Activated CD4-positive, alpha-beta T cell treated with anti-CD3 and anti-CD28 coated beads for 36 hours (primary cell): Measurements from ENCODE around the gene IFT80. TPM values are rescaled to one million over a fixed set of nuclear protein-coding genes. Genes with fewer than 3 reads are reported as not detected.

Experiments used
- ATAC-seq: fragments of 200-7000 bp; cut with Tn5 transposase; one replicate; pipeline ENCODE4 v1.10.0; 2021; ENCODE audit warnings: mild to moderate bottlenecking, moderate library complexity
- CTCF ChIA-PET: fragments of 350-600 bp; sonication (Branson Sonifier 250); formaldehyde crosslinking; loops from one replicate; lab custom pipeline; 2021; ENCODE audit warnings: antibody characterized with exemption; lab: Charles Lee
- POLR2A ChIA-PET: fragments of 350-600 bp; sonication (Branson Sonifier 250); formaldehyde crosslinking; loops from one replicate; lab custom pipeline; 2021; ENCODE audit warnings: antibody characterized with exemption, inconsistent platforms; lab: Charles Lee
- DNase-seq: peaks from one replicate; pipeline ENCODE4 v3.0.0-alpha.2; 2020
- H3K27ac Mint-ChIP-seq: one replicate; pipeline ENCODE4 v1.8.0; 2021; ENCODE audit warnings: mixed read lengths
- H3K27me3 Mint-ChIP-seq: one replicate; pipeline ENCODE4 v1.8.0; 2021; ENCODE audit warnings: mixed read lengths
- H3K36me3 Mint-ChIP-seq: one replicate; pipeline ENCODE4 v1.8.0; 2021; ENCODE audit warnings: low read depth, mixed read lengths
- H3K4me1 Mint-ChIP-seq: one replicate; pipeline ENCODE4 v1.8.0; 2021; ENCODE audit warnings: mixed read lengths
- H3K4me3 Mint-ChIP-seq: one replicate; pipeline ENCODE4 v1.8.0; 2021; ENCODE audit warnings: mild to moderate bottlenecking, moderate library complexity, mixed read lengths
- H3K9me3 Mint-ChIP-seq: one replicate; pipeline ENCODE4 v1.8.0; 2021; ENCODE audit warnings: low read depth, mixed read lengths
- intact Hi-C, 2 experiments: fragments of 100-400 bp; cut with DNase I in 1 of 2; cut with micrococcal nuclease in 1 of 2; formaldehyde crosslinking; loops; one replicate each; pipeline versions ENCODE4 v1.14.2 to v1.15.1; 2022 to 2024; cut with DNase I, micrococcal nuclease
- total RNA-seq, 2 experiments: library from RNA; stranded (reverse); gene quantifications; one replicate each; pipeline ENCODE4 v1.2.3, GENCODE V29; 2021

Gene IFT80
- total RNA-seq, 2 experiments from 2014 or later: 15.0 to 18.1 TPM

- Mint-ChIP-seq H3K27ac (no peak overlapping the region), H3K4me3 (no peak overlapping the region), H3K27me3 (no peaks in the 10 kb centered on the region), H3K4me1 (no peaks in the 10 kb centered on the region), H3K36me3 (peaks cover 17% of the 10 kb centered on the region), H3K9me3 (no peaks in the 10 kb centered on the region)
- intact Hi-C loops: no loop called here
- no peak for DNase-seq
- ATAC-seq: no peak
- ChIA-PET POLR2A (no interaction called here), CTCF (interaction anchor here (0.7 kb wide), 1 partner anchor 9 kb away, joined by 3 read pairs; no protein-coding TSS in a partner anchor)
These were observed 79.7 kb downstream of the IFT80 start for GRCh38 chr3:160319322-160319721.

DNA sequence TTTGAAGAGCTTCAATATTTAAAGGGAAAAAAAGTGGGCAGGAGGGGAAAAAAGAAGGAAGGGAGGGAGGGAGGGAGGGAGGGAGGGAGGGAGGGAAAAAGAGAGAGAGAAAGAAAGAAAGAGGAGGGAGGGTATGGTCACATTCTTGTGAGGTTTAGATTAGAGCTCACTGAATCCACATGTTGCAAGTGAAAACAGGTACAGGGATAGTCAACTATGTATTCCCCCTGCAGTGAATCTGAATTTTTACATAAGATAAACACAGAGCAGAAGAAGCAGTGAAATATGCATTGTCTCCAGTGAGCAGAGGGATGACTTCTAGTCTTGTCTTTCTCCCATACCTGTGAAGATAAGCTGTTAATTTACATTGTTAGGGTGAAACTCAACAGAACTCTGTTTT lies 84.0 kb downstream of the IFT80 start:
- Mint-ChIP-seq H3K9me3 (peaks cover 2% of the 10 kb centered on the region), H3K4me3 (no peak overlapping the region), H3K27me3 (no peaks in the 10 kb centered on the region), H3K4me1 (no peaks in the 10 kb centered on the region), H3K36me3 (peaks cover 16% of the 10 kb centered on the region), H3K27ac (no peak overlapping the region)
- no peak for DNase-seq
- POLR2A ChIA-PET: no interaction called here
- no peak for ATAC-seq
- CTCF ChIA-PET: no interaction called here
- intact Hi-C loops: no loop called here

DNA sequence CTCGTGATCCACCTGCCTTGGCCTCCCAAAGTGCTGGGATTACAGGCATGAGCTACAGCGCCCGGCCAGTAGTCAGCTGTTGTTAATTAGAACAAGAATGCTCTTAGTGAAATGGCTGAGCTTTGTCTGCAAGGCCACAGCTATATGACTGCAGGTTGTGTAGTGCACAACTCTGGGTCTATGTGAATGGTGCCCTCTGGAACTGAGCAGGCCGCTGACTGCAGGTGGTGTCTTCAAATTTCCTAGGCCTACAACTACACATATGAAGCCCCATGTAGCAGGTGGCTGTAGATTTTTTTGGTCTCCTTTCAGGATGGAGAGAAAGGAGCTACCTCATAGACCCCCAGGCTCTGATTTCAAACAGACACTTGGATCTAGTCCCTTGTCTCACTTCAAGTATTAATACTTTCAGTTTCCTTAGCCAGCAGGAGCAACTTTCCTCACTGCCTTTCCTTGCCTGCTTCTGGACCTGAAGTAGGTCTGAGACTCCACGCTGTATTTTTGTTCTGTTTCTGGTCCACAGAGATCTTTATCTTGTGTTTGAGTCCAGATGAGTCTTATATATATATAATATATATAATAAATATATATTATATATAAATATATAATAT lies 86.9 kb downstream of the IFT80 start:
- peaks cover 6% of the 10 kb centered on the region for H3K9me3 Mint-ChIP-seq
- ATAC-seq (peak; percentile 53), DNase-seq (peak; percentile 15)
- intact Hi-C loops: no loop called here
- H3K36me3 Mint-ChIP-seq: peaks cover 19% of the 10 kb centered on the region
- ChIA-PET CTCF (no interaction called here), POLR2A (no interaction called here)
- no peak overlapping the region for H3K27ac Mint-ChIP-seq
- no peaks in the 10 kb centered on the region for H3K27me3 Mint-ChIP-seq
- H3K4me1 Mint-ChIP-seq: no peaks in the 10 kb centered on the region
- H3K4me3 Mint-ChIP-seq: no peak overlapping the region

DNA sequence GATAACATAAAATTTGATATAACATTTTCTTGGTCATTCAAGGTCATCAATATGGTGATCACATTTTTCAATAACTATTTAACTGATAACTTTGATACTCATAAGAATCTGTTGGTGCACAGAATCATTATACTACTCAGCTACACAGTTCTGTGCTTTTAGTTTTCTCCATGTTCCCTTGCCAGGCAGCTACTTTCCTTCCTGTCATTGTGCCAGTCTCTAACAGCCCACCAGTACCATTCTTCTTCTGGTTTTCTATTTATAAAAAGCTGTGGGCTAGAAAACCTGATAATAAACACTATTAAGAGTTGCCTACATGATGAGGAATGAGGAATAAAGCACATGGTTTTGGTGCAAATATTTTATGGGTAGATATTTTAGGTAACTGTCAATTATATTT lies 96.2 kb downstream of the IFT80 start:
- Mint-ChIP-seq H3K4me1 (no peaks in the 10 kb centered on the region), H3K27ac (no peak overlapping the region), H3K9me3 (no peaks in the 10 kb centered on the region), H3K36me3 (peaks cover 14% of the 10 kb centered on the region), H3K4me3 (no peak overlapping the region), H3K27me3 (no peaks in the 10 kb centered on the region)
- ChIA-PET POLR2A (interaction anchor here (0.6 kb wide), 1 partner anchor 10 kb away, joined by 3 read pairs; no protein-coding TSS in a partner anchor), CTCF (no interaction called here)
- intact Hi-C loops: no loop called here
- no peak for ATAC-seq
- DNase-seq: no peak

DNA sequence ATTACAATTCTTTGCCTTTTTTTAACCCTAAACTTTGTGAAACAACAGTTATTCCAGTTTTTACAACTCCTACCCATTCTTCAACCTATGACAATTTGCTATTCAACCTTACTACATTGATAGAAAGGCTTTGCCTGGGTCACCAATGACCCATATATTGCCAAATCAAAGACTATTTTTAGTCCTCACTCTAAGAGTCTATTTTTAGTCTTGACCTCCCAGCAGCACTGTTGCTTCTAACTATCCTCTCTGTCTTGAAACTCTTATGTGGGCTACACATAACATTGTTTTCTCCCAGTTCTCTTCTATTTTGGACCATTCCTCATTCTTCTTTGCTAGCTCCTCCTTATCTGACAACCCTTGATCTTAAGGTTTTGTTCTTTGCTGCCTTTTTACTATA lies 102.4 kb downstream of the IFT80 start:
- DNase-seq (no peak), ATAC-seq (no peak)
- H3K36me3 Mint-ChIP-seq: peaks cover 14% of the 10 kb centered on the region
- POLR2A ChIA-PET: no interaction called here
- no peaks in the 10 kb centered on the region for H3K27me3 Mint-ChIP-seq
- no peaks in the 10 kb centered on the region for H3K9me3 Mint-ChIP-seq
- intact Hi-C loops: no loop called here
- CTCF ChIA-PET: no interaction called here
- H3K27ac Mint-ChIP-seq: no peak overlapping the region
- H3K4me1 Mint-ChIP-seq: no peaks in the 10 kb centered on the region
- H3K4me3 Mint-ChIP-seq: no peak overlapping the region

GRCh38 chr3:160291909-160292299 lies 107.1 kb downstream of the IFT80 start:
- CTCF ChIA-PET: no interaction called here
- DNase-seq (no peak), ATAC-seq (no peak)
- POLR2A ChIA-PET: no interaction called here
- H3K27ac Mint-ChIP-seq: no peak overlapping the region
- H3K9me3 Mint-ChIP-seq: no peaks in the 10 kb centered on the region
- intact Hi-C loops: no loop called here
- H3K4me1 Mint-ChIP-seq: no peaks in the 10 kb centered on the region
- no peaks in the 10 kb centered on the region for H3K27me3 Mint-ChIP-seq
- H3K4me3 Mint-ChIP-seq: no peak overlapping the region
- peaks cover 9% of the 10 kb centered on the region for H3K36me3 Mint-ChIP-seq

GRCh38 chr3:160291290-160291908 lies 107.6 kb downstream of the IFT80 start:
- no peaks in the 10 kb centered on the region for H3K27me3 Mint-ChIP-seq
- H3K9me3 Mint-ChIP-seq: no peaks in the 10 kb centered on the region
- peaks cover 9% of the 10 kb centered on the region for H3K36me3 Mint-ChIP-seq
- H3K27ac Mint-ChIP-seq: no peak overlapping the region
- H3K4me3 Mint-ChIP-seq: no peak overlapping the region
- POLR2A ChIA-PET: no interaction called here
- intact Hi-C loops: no loop called here
- ATAC-seq (no peak), DNase-seq (no peak)
- CTCF ChIA-PET: no interaction called here
- H3K4me1 Mint-ChIP-seq: no peaks in the 10 kb centered on the region

- no peaks in the 10 kb centered on the region for H3K9me3 Mint-ChIP-seq
- H3K4me3 Mint-ChIP-seq: no peak overlapping the region
- H3K27me3 Mint-ChIP-seq: no peaks in the 10 kb centered on the region
- no peak for ATAC-seq
- intact Hi-C loops: no loop called here
- no peak for DNase-seq
- POLR2A ChIA-PET: no interaction called here
- peaks cover 6% of the 10 kb centered on the region for H3K36me3 Mint-ChIP-seq
- H3K4me1 Mint-ChIP-seq: no peaks in the 10 kb centered on the region
- no peak overlapping the region for H3K27ac Mint-ChIP-seq
- CTCF ChIA-PET: interaction anchor here (0.6 kb wide), 1 partner anchor 883 kb away, joined by 3 read pairs; no protein-coding TSS in a partner anchor
These were observed 111.4 kb downstream of the IFT80 start for GRCh38 chr3:160287666-160288065.

DNA sequence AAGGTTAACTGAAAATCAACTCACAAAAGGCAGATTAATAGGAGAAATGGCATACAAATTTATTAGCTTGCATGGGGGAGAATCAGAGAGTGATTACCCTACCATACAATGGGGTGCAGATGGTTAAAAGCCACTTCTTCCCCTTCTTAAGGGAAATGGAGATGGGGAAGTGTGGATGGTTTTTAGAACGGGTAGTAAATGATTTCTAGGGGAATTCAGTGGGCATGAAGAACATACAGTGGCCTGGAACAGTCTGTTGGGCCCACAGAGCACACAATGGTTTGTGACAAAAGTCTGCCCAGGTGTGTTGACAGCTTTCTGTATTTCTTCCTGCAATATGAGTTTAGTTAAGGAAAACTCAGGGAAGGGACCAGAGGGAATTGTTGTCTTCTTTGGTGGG lies 112.8 kb downstream of the IFT80 start:
- intact Hi-C loops: no loop called here
- Mint-ChIP-seq H3K4me1 (no peaks in the 10 kb centered on the region), H3K27ac (no peak overlapping the region), H3K4me3 (no peak overlapping the region), H3K27me3 (no peaks in the 10 kb centered on the region), H3K9me3 (no peaks in the 10 kb centered on the region), H3K36me3 (peaks cover 2% of the 10 kb centered on the region)
- DNase-seq (no peak), ATAC-seq (no peak)
- CTCF ChIA-PET: no interaction called here
- POLR2A ChIA-PET: no interaction called here

- Mint-ChIP-seq H3K27me3 (no peaks in the 10 kb centered on the region), H3K36me3 (peaks cover 14% of the 10 kb centered on the region), H3K27ac (no peak overlapping the region), H3K4me3 (no peak overlapping the region), H3K4me1 (no peaks in the 10 kb centered on the region), H3K9me3 (no peaks in the 10 kb centered on the region)
- no peak for DNase-seq
- intact Hi-C loops: no loop called here
- ChIA-PET POLR2A (no interaction called here), CTCF (interaction anchor here (0.6 kb wide), 1 partner anchor 453 kb away, joined by 3 read pairs; no protein-coding TSS in a partner anchor)
- no peak for ATAC-seq
These were observed 118.2 kb downstream of the IFT80 start for GRCh38 chr3:160280836-160281235.

- ChIA-PET POLR2A (no interaction called here), CTCF (no interaction called here)
- no peaks in the 10 kb centered on the region for H3K9me3 Mint-ChIP-seq
- intact Hi-C loops: no loop called here
- ATAC-seq (no peak), DNase-seq (no peak)
- H3K36me3 Mint-ChIP-seq: peaks cover 14% of the 10 kb centered on the region
- H3K27me3 Mint-ChIP-seq: no peaks in the 10 kb centered on the region
- H3K4me1 Mint-ChIP-seq: no peaks in the 10 kb centered on the region
- no peak overlapping the region for H3K4me3 Mint-ChIP-seq
- no peak overlapping the region for H3K27ac Mint-ChIP-seq
These were observed 119.4 kb downstream of the IFT80 start for GRCh38 chr3:160279657-160280056.

DNA sequence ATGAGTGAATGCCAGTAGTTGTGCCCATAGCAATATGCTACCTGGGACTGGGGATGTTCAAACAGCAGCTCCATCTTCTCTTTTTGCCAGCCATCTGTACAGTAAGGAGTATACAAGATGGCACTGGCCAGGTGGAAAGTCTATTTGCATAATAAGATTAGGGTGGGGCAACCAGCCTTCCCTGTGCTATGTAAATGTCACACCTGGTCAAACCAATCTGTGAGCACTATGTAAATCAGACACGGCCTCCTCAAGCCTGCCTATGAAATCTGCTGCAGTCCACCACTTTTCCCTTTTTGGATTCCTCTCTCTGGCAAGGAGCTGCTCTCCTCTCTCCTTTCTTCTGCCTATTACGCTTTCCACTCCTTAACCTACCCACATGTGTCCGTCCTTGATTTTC lies 120.8 kb downstream of the IFT80 start:
- Mint-ChIP-seq H3K27ac (no peak overlapping the region), H3K4me1 (no peaks in the 10 kb centered on the region), H3K27me3 (no peaks in the 10 kb centered on the region), H3K4me3 (no peak overlapping the region), H3K36me3 (peaks cover 14% of the 10 kb centered on the region), H3K9me3 (no peaks in the 10 kb centered on the region)
- intact Hi-C loops: no loop called here
- ChIA-PET CTCF (interaction anchor here (0.6 kb wide), 1 partner anchor 506 kb away, joined by 3 read pairs; no protein-coding TSS in a partner anchor), POLR2A (no interaction called here)
- no peak for DNase-seq
- no peak for ATAC-seq
